Measurements from ENCODE around the gene ZFAND3. TPM values are rescaled to one million over a fixed set of nuclear protein-coding genes. Genes with fewer than 3 reads are reported as not detected.

ZFAND3 gene
- total and polyA plus RNA-seq, 2 donors (not counting 3 experiments of a cell fraction or from before 2014, with no cell fraction given) = 15.4 to 54.2 TPM

DNA sequence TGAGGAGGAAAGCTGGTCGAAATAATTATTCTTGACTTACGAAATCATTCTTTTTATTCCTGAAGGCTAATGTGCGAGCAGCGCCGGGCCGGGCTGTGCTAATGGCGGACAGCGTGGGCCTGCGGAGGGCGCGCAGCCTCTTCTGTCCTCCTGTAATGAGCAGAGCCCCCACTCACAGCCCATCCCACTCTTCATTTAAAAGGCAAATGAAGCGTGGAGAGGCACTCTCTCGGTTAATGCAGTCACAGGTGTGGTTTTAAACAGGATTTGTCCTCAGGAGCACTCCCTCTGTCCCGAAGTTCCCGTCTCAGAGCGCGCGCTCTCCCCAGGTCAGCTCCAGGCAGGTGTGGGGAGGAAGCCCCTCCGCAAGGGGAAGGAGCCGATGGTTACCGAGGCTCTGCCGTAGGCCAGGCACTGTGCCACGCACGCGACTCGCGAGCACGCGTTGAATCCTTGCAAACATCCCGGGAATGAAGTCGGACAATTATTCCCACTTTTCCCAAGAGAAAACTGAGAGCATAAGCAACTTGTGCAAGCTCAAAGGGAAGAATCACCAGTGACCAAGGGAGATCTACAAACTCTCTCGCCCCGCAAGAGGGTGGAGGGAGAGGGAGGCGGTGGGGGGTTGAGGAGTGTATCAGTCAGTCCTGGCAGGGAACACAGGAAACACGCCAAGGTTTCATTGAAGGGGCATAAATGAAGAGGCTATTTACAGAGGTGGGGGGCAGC lies 35.5 kb upstream of the ZFAND3 start:
- FAIRE-seq (peak; percentile 63), DNase-seq (ENCODE audit: low read depth, low spot score) (peak; percentile 38)
- no TSS peak for BruUV-seq (replicated peaks)
- Histone ChIP-seq H3K4me2 (ENCODE audit: insufficient read depth, low read length) (peak overlapping the region; percentile 92), H3K4me1 (ENCODE audit: control insufficient read depth, extremely low read depth, insufficient read depth, low read length) (peaks cover 10% of the 10 kb centered on the region), H3K9me3 (replicated peaks; ENCODE audit: control insufficient read depth, insufficient read depth, low read length) (no peaks in the 10 kb centered on the region), H3K9ac (replicated peaks; ENCODE audit: extremely low read depth, insufficient read depth, low read length) (peak overlapping the region; percentile 46), H2AFZ (ENCODE audit: low read depth, low read length) (peak overlapping the region; percentile 99), H3K4me3 (replicated peaks in 1 of 3; ENCODE audit: insufficient read depth in 1 of 3, low read depth in 1 of 3, low read length in 3 of 3) (peak overlapping the region; percentile 13 to 55 (median 31)), H4K20me1 (replicated peaks; ENCODE audit: control insufficient read depth, extremely low read depth, insufficient read depth, low read length) (no peaks in the 10 kb centered on the region), H3K79me2 (ENCODE audit: control insufficient read depth, insufficient read depth, low read length) (no peaks in the 10 kb centered on the region), H3K27ac (ENCODE audit: insufficient read depth, low read depth, low read length) (no peak overlapping the region), H3K9me1 (replicated peaks; ENCODE audit: control insufficient read depth, extremely low read depth, insufficient read depth, low read length) (no peaks in the 10 kb centered on the region), H3K27me3 (ENCODE audit: control insufficient read depth in 2 of 2, insufficient read depth in 2 of 2, low read length in 2 of 2) (peaks cover 2 to 4% of the 10 kb centered on the region in 2 experiments), H3K36me3 (ENCODE audit: control insufficient read depth in 2 of 2, extremely low read depth in 1 of 2, insufficient read depth in 2 of 2, low read length in 2 of 2) (no peaks in the 10 kb centered on the region)
- ChIA-PET POLR2A (no interaction called here), CTCF (interaction anchor here (0.7 to 4.3 kb wide), 8 partner anchors 8 to 710 kb away, joined by 3 to 32 read pairs (median 3); no protein-coding TSS in a partner anchor)
- dilution Hi-C loops (cut with MboI; ENCODE audit: extremely low pct_ligation_motif_present, low sequenced_read_pairs) = no loop called here
- TF ChIP-seq POLR2AphosphoS5 (IDR thresholded peaks at IDR 0.05; ENCODE audit: insufficient read depth, low read depth, low read length) (no peak), POLR2A (IDR thresholded peaks at IDR 0.05; ENCODE audit: low read depth, low read length) (no peak), JUN (IDR thresholded peaks at IDR 0.05; ENCODE audit: borderline replicate concordance, insufficient read depth, insufficient read length, low read depth) (no peak), MYC (IDR thresholded peaks at IDR 0.05; ENCODE audit: low read depth, low read length) (no peak), GATA2 (IDR thresholded peaks at IDR 0.05; ENCODE audit: insufficient read depth, insufficient read length, low read depth, low read length) (no peak), EZH2 (IDR thresholded peaks at IDR 0.05; ENCODE audit: borderline replicate concordance, low read depth, low read length, severe bottlenecking) (no peak)
- TF ChIP-seq, protein P1, sequence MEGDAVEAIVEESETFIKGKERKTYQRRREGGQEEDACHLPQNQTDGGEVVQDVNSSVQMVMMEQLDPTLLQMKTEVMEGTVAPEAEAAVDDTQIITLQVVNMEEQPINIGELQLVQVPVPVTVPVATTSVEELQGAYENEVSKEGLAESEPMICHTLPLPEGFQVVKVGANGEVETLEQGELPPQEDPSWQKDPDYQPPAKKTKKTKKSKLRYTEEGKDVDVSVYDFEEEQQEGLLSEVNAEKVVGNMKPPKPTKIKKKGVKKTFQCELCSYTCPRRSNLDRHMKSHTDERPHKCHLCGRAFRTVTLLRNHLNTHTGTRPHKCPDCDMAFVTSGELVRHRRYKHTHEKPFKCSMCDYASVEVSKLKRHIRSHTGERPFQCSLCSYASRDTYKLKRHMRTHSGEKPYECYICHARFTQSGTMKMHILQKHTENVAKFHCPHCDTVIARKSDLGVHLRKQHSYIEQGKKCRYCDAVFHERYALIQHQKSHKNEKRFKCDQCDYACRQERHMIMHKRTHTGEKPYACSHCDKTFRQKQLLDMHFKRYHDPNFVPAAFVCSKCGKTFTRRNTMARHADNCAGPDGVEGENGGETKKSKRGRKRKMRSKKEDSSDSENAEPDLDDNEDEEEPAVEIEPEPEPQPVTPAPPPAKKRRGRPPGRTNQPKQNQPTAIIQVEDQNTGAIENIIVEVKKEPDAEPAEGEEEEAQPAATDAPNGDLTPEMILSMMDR (IDR thresholded peaks at IDR 0.05; ENCODE audit: extremely low read depth in 1 of 2, insufficient read depth in 1 of 2, low read depth in 1 of 2, low read length in 2 of 2) = no peak
- intact Hi-C loops (cut with micrococcal nuclease) = loop anchor here (5.0 kb wide), 1 partner anchor 77 kb away; no protein-coding TSS in a partner anchor
